WERI-Rb-1 (cell line): Measurements from ENCODE around the gene TMEM107.

ENCODE experiments used
- DNase-seq: peaks from one replicate; pipeline ENCODE4 v3.0.0-alpha.2; 2020
- H3K27ac ChIP-seq: fragments of 250-450 bp; sonication (Bioruptor Pico); 2 replicates; pipeline ENCODE4 v1.5.1; 2020; ENCODE audit warnings: mild to moderate bottlenecking, moderate library complexity
- H3K27me3 ChIP-seq: fragments of 250-450 bp; sonication (Bioruptor Pico); 2 replicates; pipeline ENCODE4 v1.5.1; 2021; ENCODE audit warnings: mild to moderate bottlenecking, low read depth, moderate library complexity; ENCODE audit not compliant: insufficient read depth, severe bottlenecking
- H3K36me3 ChIP-seq: fragments of 250-450 bp; sonication (Bioruptor Pico); 2 replicates; pipeline ENCODE4 v1.5.1; 2020; ENCODE audit warnings: mild to moderate bottlenecking, moderate library complexity
- H3K4me3 ChIP-seq: 2 replicates; pipeline ENCODE4 v1.5.1; 2011; ENCODE audit warnings: low read depth, mild to moderate bottlenecking, control low read depth, low read length
- H3K9me3 ChIP-seq: fragments of 250-450 bp; sonication (Bioruptor Pico); 2 replicates; pipeline ENCODE4 v1.5.1; 2021; ENCODE audit warnings: mild to moderate bottlenecking, moderate library complexity; ENCODE audit not compliant: severe bottlenecking
- TF ChIP-seq, protein P1 (sequence below): IDR thresholded peaks from 2 replicates; pipeline ENCODE4 v1.5.1; 2011; ENCODE audit warnings: low read depth, mild to moderate bottlenecking, control low read depth, inconsistent platforms, low read length

Gene TMEM107

DNA sequence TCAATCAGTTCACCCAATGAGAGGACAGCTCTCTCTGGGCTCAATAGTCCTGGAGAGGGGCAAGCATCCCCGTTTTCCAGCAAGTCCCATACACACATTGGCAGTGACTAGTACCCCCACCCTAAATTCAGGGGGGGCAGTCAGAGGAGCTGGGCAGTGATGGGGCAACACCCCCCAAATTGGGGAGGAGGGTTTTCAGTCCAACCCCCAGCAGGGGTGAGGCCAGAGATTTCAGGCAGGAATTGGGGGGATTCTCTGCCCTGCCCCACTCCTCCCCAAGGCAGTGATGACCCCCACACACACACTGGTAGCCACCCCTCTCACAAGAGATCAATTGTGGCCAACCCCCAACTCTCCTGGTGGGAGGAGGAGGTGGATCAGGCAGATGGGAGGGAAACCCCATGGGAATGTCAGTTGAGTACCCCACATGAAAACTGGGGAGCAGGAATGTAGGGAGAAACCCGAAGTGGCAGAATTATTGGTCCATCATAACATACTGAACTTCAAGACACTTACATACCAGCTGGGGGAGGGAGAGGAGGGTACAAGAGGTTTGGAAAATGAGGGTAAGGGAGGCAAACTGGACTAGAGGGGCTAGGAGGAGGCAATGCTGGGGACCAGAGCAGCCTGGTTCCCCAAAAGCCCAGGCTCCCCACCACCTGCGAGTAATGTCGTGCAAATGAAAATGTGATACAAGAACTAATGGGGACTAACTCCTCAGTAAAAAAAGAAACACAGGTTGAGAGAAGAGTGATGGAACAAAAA, 16.5 kb downstream of the TMEM107 start:
- Histone ChIP-seq H3K4me3 (no peak overlapping the region), H3K36me3 (peaks cover 35% of the 10 kb centered on the region), H3K9me3 (no peaks in the 10 kb centered on the region), H3K27me3 (no peaks in the 10 kb centered on the region), H3K27ac (no peak overlapping the region)
- TF ChIP-seq, protein P1, sequence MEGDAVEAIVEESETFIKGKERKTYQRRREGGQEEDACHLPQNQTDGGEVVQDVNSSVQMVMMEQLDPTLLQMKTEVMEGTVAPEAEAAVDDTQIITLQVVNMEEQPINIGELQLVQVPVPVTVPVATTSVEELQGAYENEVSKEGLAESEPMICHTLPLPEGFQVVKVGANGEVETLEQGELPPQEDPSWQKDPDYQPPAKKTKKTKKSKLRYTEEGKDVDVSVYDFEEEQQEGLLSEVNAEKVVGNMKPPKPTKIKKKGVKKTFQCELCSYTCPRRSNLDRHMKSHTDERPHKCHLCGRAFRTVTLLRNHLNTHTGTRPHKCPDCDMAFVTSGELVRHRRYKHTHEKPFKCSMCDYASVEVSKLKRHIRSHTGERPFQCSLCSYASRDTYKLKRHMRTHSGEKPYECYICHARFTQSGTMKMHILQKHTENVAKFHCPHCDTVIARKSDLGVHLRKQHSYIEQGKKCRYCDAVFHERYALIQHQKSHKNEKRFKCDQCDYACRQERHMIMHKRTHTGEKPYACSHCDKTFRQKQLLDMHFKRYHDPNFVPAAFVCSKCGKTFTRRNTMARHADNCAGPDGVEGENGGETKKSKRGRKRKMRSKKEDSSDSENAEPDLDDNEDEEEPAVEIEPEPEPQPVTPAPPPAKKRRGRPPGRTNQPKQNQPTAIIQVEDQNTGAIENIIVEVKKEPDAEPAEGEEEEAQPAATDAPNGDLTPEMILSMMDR, result no peak
- no peak for DNase-seq

DNA sequence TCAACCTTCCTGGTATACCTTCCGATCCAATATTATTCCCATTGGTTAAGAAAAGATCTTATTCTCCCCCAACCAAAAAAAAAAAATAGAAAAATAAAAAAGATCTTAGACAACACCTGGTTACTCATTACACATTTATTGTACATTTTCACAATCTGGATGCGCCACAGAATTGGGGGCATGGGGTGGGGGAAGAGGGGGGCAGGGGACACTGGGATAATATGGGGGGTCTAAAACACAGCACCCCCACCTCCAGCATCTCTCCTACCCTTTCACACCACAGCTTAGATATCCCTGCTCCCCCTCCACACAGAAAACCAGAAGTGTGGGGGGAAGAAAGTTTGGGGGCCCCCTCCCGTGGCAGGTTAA, 17.2 kb downstream of the TMEM107 start:
- TF ChIP-seq, protein P1, result no peak

DNA sequence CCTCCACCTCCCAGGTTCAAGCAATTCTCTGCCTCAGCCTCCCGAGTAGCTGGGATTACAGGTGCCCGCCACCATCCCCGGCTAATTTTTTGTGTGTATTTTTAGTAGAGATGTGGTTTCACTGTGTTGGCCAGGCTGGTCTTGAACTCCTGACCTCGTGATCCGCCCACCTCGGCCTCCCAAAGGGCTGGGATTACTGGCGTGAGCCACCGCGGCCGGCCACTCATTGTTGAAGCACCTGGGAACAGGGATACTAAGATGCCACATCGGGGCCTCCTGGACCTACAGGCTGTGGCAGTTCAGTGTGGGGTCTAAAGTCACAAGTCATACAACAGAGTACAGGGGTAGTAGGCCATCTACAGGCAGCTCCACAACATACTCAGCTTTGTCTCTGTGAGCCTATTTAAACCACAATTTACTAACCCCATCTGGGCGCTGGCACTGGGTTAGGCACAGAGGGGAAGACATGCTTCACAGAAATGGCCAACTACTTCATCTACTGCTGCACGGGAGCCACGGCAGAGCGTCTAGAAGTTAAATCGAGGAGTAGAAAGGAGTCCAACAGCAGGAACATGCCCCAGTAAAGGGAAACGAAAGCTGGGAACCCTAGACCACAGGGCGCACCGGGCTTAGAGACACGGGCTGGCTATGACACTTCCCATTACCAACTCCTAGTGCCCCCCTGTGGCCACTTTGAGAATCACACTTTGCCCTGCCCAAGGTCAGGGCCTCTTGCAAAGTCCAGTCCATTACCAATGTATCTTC, 17.7 kb downstream of the TMEM107 start:
- Histone ChIP-seq H3K4me3 (no peak overlapping the region), H3K27ac (no peak overlapping the region), H3K36me3 (peaks cover 35% of the 10 kb centered on the region), H3K27me3 (no peaks in the 10 kb centered on the region), H3K9me3 (no peaks in the 10 kb centered on the region)
- TF ChIP-seq, protein P1, result peak; percentile 84
- peak; percentile 92 for DNase-seq

More for the DNA sequence above, 17.2 kb downstream of the TMEM107 start:
- H3K4me3 ChIP-seq, result no peak overlapping the region
- no peak for DNase-seq
- H3K9me3 ChIP-seq, result no peaks in the 10 kb centered on the region
- no peaks in the 10 kb centered on the region for H3K27me3 ChIP-seq
- no peak overlapping the region for H3K27ac ChIP-seq
- H3K36me3 ChIP-seq, result peaks cover 35% of the 10 kb centered on the region

DNA sequence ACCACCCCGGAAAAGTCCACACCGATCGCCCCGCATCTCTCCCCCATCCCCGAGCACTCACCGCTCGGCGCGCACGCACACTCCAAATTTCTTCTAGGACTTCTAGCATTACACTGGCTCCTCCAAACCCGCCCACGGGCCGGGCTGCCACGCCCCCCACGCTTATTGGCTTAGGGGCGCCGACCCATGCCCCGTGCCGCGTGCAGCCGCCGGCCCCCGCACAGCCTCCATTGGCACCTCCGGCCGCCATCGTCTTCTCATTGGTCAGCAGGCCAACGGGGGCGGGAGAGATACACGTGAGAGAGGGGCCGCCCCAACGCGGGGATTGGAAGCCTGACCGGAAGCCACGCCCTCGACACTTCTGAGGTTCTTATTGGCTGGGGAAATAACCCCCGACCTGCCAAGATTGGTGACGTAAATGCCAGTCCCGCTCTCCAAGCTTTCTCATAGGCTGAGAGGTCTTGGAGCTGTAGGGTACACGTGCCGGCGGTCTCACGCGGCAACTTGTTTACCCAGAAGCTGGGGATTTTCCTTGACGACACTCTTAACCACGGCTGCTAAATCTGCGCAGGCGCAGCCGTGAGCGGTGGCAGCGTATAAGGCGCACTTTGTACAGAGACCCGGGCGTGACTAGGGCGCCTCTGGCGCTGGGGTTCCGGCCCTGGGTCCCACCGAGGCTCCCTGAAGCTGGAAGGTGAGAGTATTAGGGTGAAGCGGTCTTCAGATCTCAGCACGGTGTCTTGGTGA, 19.8 kb downstream of the TMEM107 start:
- Histone ChIP-seq H3K4me3 (peak overlapping the region; percentile 46), H3K27me3 (no peaks in the 10 kb centered on the region), H3K27ac (peak overlapping the region; percentile 86), H3K9me3 (no peaks in the 10 kb centered on the region), H3K36me3 (peaks cover 25% of the 10 kb centered on the region)
- peak; percentile 100 for DNase-seq
- TF ChIP-seq, protein P1, result no peak

DNA sequence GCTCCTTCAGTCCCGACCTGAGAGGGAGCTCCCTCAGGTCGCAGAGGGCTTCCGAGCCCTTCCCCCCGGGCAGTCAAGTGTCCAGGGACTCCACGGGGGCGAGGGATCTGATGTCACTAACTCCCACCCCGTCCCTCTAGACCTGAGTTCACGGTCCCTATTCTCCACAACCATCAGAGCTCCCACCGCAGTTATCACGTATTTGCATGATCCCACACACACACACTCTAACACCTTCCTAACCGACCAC, 20.3 kb downstream of the TMEM107 start:
- H3K27ac ChIP-seq, result no peak overlapping the region
- H3K4me3 ChIP-seq, result peak overlapping the region; percentile 46
- TF ChIP-seq, protein P1, result no peak

More for the DNA sequence above, 20.3 kb downstream of the TMEM107 start:
- no peak for DNase-seq
- H3K9me3 ChIP-seq, result no peaks in the 10 kb centered on the region
- H3K27me3 ChIP-seq, result no peaks in the 10 kb centered on the region
- H3K36me3 ChIP-seq, result peaks cover 20% of the 10 kb centered on the region
